ENCODE data around the gene CCDC187. TPM values are rescaled to one million over a fixed set of nuclear protein-coding genes. Genes with fewer than 3 reads are reported as not detected.

Gene CCDC187
- total RNA-seq, 4 donors from 2014 or later = 0.40 to 1.1 (median 0.41) TPM; not detected in 1

- intact Hi-C loops (cut with DNase I; ENCODE audit: low total_unique reads) (loop anchor here (10.0 kb wide), 1 partner anchor 123 kb away; no protein-coding TSS in a partner anchor), in situ Hi-C loops (cut with MboI; ENCODE audit: low pct_ligation_motif_present in 1 of 4, low pct_unique_long_range_greater_than_20kb in 1 of 4, low sequenced_read_pairs in 3 of 4) (loop anchor here in 2 of 4 donors (10.0 kb wide), 2 partner anchors 113 to 123 kb away; no protein-coding TSS in a partner anchor)
- Histone ChIP-seq H3K9me3 (no peaks in the 10 kb centered on the region), H3K4me1 (peaks cover 4 to 7% (median 5%) of the 10 kb centered on the region in 4 donors), H3K4me3 (no peak overlapping the region), H3K27ac (no peak overlapping the region), H3K36me3 (no peaks in the 10 kb centered on the region), H3K27me3 (peaks cover 37% of the 10 kb centered on the region)
- 55% methylated on average over 18 of the region's 21 CpGs; no CpG with 5 or more reads in 1 of the 2 donors for WGBS, 2 donors (ENCODE audit: low coverage in 1 of 2)
- no peak for TF ChIP-seq CTCF (IDR thresholded peaks at IDR 0.05)
- TF ChIP-seq POLR2AphosphoS5 (IDR thresholded peaks at IDR 0.05) = no peak
- no peak for TF ChIP-seq POLR2A (IDR thresholded peaks at IDR 0.05)
- no peak for TF ChIP-seq EP300 (IDR thresholded peaks at IDR 0.05; ENCODE audit: low read depth)
- DNase-seq = no peak
These were observed 15.7 kb downstream of the CCDC187 start for GRCh38 chr9:136287960-136288753.

- Histone ChIP-seq H3K9me3 (no peaks in the 10 kb centered on the region), H3K4me1 (peaks cover 5 to 8% (median 7%) of the 10 kb centered on the region in 4 donors), H3K27me3 (peaks cover 39% of the 10 kb centered on the region), H3K4me3 (no peak overlapping the region), H3K27ac (no peak overlapping the region), H3K36me3 (no peaks in the 10 kb centered on the region)
- in situ Hi-C loops (cut with MboI; ENCODE audit: low pct_ligation_motif_present in 1 of 4, low pct_unique_long_range_greater_than_20kb in 1 of 4, low sequenced_read_pairs in 3 of 4) (loop anchor here in 2 of 4 donors (10.0 kb wide), 2 partner anchors 112 to 122 kb away; no protein-coding TSS in a partner anchor), intact Hi-C loops (cut with DNase I; ENCODE audit: low total_unique reads) (loop anchor here (10.0 kb wide), 1 partner anchor 122 kb away; no protein-coding TSS in a partner anchor)
- 82% methylated on average over 13 of the region's 13 CpGs; no CpG with 5 or more reads in 1 of the 2 donors for WGBS, 2 donors (ENCODE audit: low coverage in 1 of 2)
- no peak for DNase-seq
- no peak for TF ChIP-seq POLR2AphosphoS5 (IDR thresholded peaks at IDR 0.05)
- no peak for TF ChIP-seq EP300 (IDR thresholded peaks at IDR 0.05; ENCODE audit: low read depth)
- no peak for TF ChIP-seq POLR2A (IDR thresholded peaks at IDR 0.05)
- no peak for TF ChIP-seq CTCF (IDR thresholded peaks at IDR 0.05)
These were observed 16.9 kb downstream of the CCDC187 start for GRCh38 chr9:136286987-136287379.

GRCh38 chr9:136286359-136286986, 17.4 kb downstream of the CCDC187 start:
- intact Hi-C loops (cut with DNase I; ENCODE audit: low total_unique reads) = loop anchor here (10.0 kb wide), 1 partner anchor 122 kb away; no protein-coding TSS in a partner anchor
- in situ Hi-C loops (cut with MboI; ENCODE audit: low pct_ligation_motif_present in 1 of 4, low pct_unique_long_range_greater_than_20kb in 1 of 4, low sequenced_read_pairs in 3 of 4) = loop anchor here in 2 of 4 donors (10.0 kb wide), 2 partner anchors 112 to 122 kb away; no protein-coding TSS in a partner anchor
- 81% methylated on average over 28 of the region's 30 CpGs; no CpG with 5 or more reads in 1 of the 2 donors for WGBS, 2 donors (ENCODE audit: low coverage in 1 of 2)

More at GRCh38 chr9:136286359-136286986, 17.4 kb downstream of the CCDC187 start:
- H3K27me3 ChIP-seq = peaks cover 39% of the 10 kb centered on the region
- H3K36me3 ChIP-seq = no peaks in the 10 kb centered on the region
- TF ChIP-seq POLR2AphosphoS5 (IDR thresholded peaks at IDR 0.05) = no peak
- TF ChIP-seq CTCF (IDR thresholded peaks at IDR 0.05) = no peak
- no peak for TF ChIP-seq EP300 (IDR thresholded peaks at IDR 0.05; ENCODE audit: low read depth)
- TF ChIP-seq POLR2A (IDR thresholded peaks at IDR 0.05) = no peak
- no peak for DNase-seq
- H3K9me3 ChIP-seq = no peaks in the 10 kb centered on the region
- peaks cover 5 to 8% (median 7%) of the 10 kb centered on the region in 4 donors for H3K4me1 ChIP-seq
- no peak overlapping the region for H3K27ac ChIP-seq
- no peak overlapping the region for H3K4me3 ChIP-seq

Data from transverse colon (tissue), 4 donors.